ENCODE data around the gene OVAAL.

GRCh38 chr1:180603223-180603849 is 44.6 kb downstream of the OVAAL start:
- TF ChIP-seq FOXA1 (IDR thresholded peaks at IDR 0.05) (no peak), FOXK2 (IDR thresholded peaks at IDR 0.05) (no peak), PKNOX1 (IDR thresholded peaks at IDR 0.05) (no peak), ZNF384 (IDR thresholded peaks at IDR 0.05) (no peak), FOXM1 (IDR thresholded peaks at IDR 0.05; ENCODE audit: borderline replicate concordance) (no peak), BHLHE40 (IDR thresholded peaks at IDR 0.05; ENCODE audit: borderline replicate concordance) (no peak)
